HG03064 (cell line): ENCODE results near the gene EGFL7.

Experiments used
- ATAC-seq: cut with Tn5 transposase; IDR thresholded peaks from one replicate; pipeline ENCODE4 v1.9.1; 2021; ENCODE audit warnings: low read depth; ENCODE audit not compliant: unreplicated experiment

EGFL7 gene

GRCh38 chr9:136643596-136644342 is 18.9 kb upstream of the EGFL7 start:
- ATAC-seq, result no peak

GRCh38 chr9:136644343-136644592 is 18.4 kb upstream of the EGFL7 start:
- no peak for ATAC-seq

- ATAC-seq, result no peak
Observed at GRCh38 chr9:136644593-136645351, 17.9 kb upstream of the EGFL7 start.

GRCh38 chr9:136645352-136645902 is 17.3 kb upstream of the EGFL7 start:
- ATAC-seq, result no peak

- ATAC-seq, result no peak
Observed at GRCh38 chr9:136645903-136646754, 16.6 kb upstream of the EGFL7 start.

- no peak for ATAC-seq
Observed at GRCh38 chr9:136646827-136647711, 15.6 kb upstream of the EGFL7 start.

- no peak for ATAC-seq
Observed at GRCh38 chr9:136648751-136649150, 14.0 kb upstream of the EGFL7 start.

- ATAC-seq, result no peak
Observed at GRCh38 chr9:136650021-136650420, 12.7 kb upstream of the EGFL7 start.

GRCh38 chr9:136650648-136651047 is 12.1 kb upstream of the EGFL7 start:
- no peak for ATAC-seq

GRCh38 chr9:136651860-136652259 is 10.9 kb upstream of the EGFL7 start:
- no peak for ATAC-seq

GRCh38 chr9:136653323-136654079 is 9.2 kb upstream of the EGFL7 start:
- no peak for ATAC-seq

GRCh38 chr9:136654820-136655535 is 7.7 kb upstream of the EGFL7 start:
- no peak for ATAC-seq

GRCh38 chr9:136655536-136656182 is 7.1 kb upstream of the EGFL7 start:
- no peak for ATAC-seq

- ATAC-seq, result no peak
Observed at GRCh38 chr9:136656183-136656738, 6.5 kb upstream of the EGFL7 start.

- no peak for ATAC-seq
Observed at GRCh38 chr9:136656795-136657611, 5.7 kb upstream of the EGFL7 start.

GRCh38 chr9:136657974-136658848 is 4.5 kb upstream of the EGFL7 start:
- no peak for ATAC-seq
